NCI-H345 treated with DMSO at 0.1 percent for 48 hours (cell line): Measurements from ENCODE around the gene TM9SF1.

Experiments
- DNase-seq: peaks from one replicate; lab custom pipeline; 2025; ENCODE audit not compliant: unreplicated experiment; lab: John Stamatoyannopoulos, UW

Gene TM9SF1

GRCh38 chr14:24197056-24197450 lies 1.8 kb upstream of the TM9SF1 start:
- no peak for DNase-seq

GRCh38 chr14:24196071-24197055 lies 1.1 kb upstream of the TM9SF1 start:
- no peak for DNase-seq

- no peak for DNase-seq
Observed at GRCh38 chr14:24194873-24195185, 412 bp downstream of the TM9SF1 start.

GRCh38 chr14:24194186-24194872 lies 912 bp downstream of the TM9SF1 start:
- no peak for DNase-seq

GRCh38 chr14:24192933-24193332 lies 2.3 kb downstream of the TM9SF1 start:
- DNase-seq: no peak

GRCh38 chr14:24190416-24190815 lies 4.8 kb downstream of the TM9SF1 start:
- no peak for DNase-seq

- DNase-seq: no peak
Observed at GRCh38 chr14:24189460-24189859, 5.8 kb downstream of the TM9SF1 start.

- no peak for DNase-seq
Observed at GRCh38 chr14:24189059-24189375, 6.2 kb downstream of the TM9SF1 start.

- DNase-seq: peak; percentile 94
Observed at GRCh38 chr14:24188251-24189058, 6.8 kb downstream of the TM9SF1 start, which contains the start of gene IPO4. TSS of gene IPO4 (minus strand) at chr14:24188816. CDS start at chr14:24188787, 29 bp downstream.

GRCh38 chr14:24187539-24187915 lies 7.7 kb downstream of the TM9SF1 start:
- no peak for DNase-seq

- no peak for DNase-seq
Observed at GRCh38 chr14:24186831-24187538, 8.3 kb downstream of the TM9SF1 start.

GRCh38 chr14:24185741-24186140 lies 9.5 kb downstream of the TM9SF1 start:
- no peak for DNase-seq

GRCh38 chr14:24185026-24185425 lies 10.2 kb downstream of the TM9SF1 start:
- DNase-seq: no peak

- no peak for DNase-seq
Observed at GRCh38 chr14:24184104-24184970, 10.9 kb downstream of the TM9SF1 start.

- DNase-seq: no peak
Observed at GRCh38 chr14:24183014-24183481, 12.2 kb downstream of the TM9SF1 start.

GRCh38 chr14:24182110-24182882 lies 12.9 kb downstream of the TM9SF1 start:
- DNase-seq: no peak

GRCh38 chr14:24181371-24182077 lies 13.7 kb downstream of the TM9SF1 start:
- no peak for DNase-seq

GRCh38 chr14:24179961-24180796 lies 15.1 kb downstream of the TM9SF1 start:
- no peak for DNase-seq
